ACC112 (cell line): ENCODE data around the gene OPTC.
A peak's percentile ranks its signal among the peaks of the same experiment; 100 is the strongest.

Experiments used
- H2AFZ ChIP-seq: fragments of 200-600 bp; sonication (generic); one replicate; pipeline ENCODE4 v1.6.0; 2017; ENCODE audit warnings: antibody characterized with exemption, low read length; ENCODE audit not compliant: unreplicated experiment
- H3K27ac ChIP-seq: fragments of 200-600 bp; sonication (generic); 2 replicates; pipeline ENCODE4 v1.5.1; 2014; ENCODE audit warnings: low read depth, mild to moderate bottlenecking, antibody characterized with exemption, low read length, moderate library complexity
- H3K27me3 ChIP-seq: fragments of 200-600 bp; sonication (generic); 2 replicates; pipeline ENCODE4 v1.6.1; 2014; ENCODE audit warnings: mild to moderate bottlenecking, antibody characterized with exemption, low read length, moderate library complexity, mixed read lengths; ENCODE audit not compliant: insufficient read depth
- H3K36me3 ChIP-seq: fragments of 200-600 bp; sonication (generic); 2 replicates; pipeline ENCODE4 v1.6.1; 2016; ENCODE audit warnings: mild to moderate bottlenecking, antibody characterized with exemption, low read length, moderate library complexity, mixed read lengths; ENCODE audit not compliant: insufficient read depth
- H3K4me1 ChIP-seq: fragments of 200-600 bp; sonication (generic); one replicate; pipeline ENCODE4 v1.6.1; 2016; ENCODE audit warnings: low read length, mixed read lengths; ENCODE audit not compliant: insufficient read depth, unreplicated experiment, control insufficient read depth
- H3K4me3 ChIP-seq: fragments of 200-600 bp; sonication (generic); 2 replicates; pipeline ENCODE4 v1.5.1; 2014; ENCODE audit warnings: mild to moderate bottlenecking, low read depth, low read length
- H3K79me2 ChIP-seq: fragments of 200-600 bp; sonication (generic); one replicate; pipeline ENCODE4 v1.6.0; 2016; ENCODE audit warnings: low read length; ENCODE audit not compliant: control insufficient read depth, unreplicated experiment, insufficient read depth

The OPTC gene

DNA sequence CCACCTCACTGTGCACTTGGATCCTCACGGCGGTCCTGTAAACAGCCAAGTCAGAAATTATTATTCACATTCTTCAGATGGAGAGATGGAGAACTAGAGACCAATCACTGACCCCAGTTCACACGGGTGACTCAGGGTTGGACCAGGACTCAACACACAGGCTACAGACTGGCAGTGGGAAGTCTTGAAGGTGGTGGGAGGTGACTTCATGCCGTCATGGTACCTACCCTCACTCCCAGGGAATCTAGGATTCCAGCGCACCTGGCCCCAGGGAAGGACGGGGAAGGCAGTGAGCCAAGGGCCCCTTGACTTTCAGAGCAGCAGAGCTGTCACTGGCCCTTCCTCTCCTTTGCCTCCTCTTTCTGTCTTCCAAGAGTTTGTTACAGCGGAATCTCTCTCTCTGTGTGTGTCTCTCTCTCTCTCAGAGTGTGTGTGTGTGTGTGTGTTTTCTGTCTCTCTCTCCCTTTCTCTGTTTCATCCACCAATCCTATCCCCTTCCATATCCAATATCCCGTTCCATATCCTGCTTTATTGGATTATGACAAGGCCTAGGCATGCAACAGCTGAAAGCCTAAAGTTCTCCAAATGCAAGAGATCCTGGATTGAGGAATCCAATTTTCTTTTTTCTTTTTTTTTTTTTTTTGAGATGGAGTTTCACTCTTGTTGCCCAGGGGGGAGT is 11.7 kb downstream of the OPTC start:
- Histone ChIP-seq H3K4me1 (peaks cover 30% of the 10 kb centered on the region), H3K27me3 (no peaks in the 10 kb centered on the region), H3K36me3 (no peaks in the 10 kb centered on the region), H3K4me3 (no peak overlapping the region), H2AFZ (no peak overlapping the region), H3K27ac (no peak overlapping the region), H3K79me2 (no peaks in the 10 kb centered on the region)

DNA sequence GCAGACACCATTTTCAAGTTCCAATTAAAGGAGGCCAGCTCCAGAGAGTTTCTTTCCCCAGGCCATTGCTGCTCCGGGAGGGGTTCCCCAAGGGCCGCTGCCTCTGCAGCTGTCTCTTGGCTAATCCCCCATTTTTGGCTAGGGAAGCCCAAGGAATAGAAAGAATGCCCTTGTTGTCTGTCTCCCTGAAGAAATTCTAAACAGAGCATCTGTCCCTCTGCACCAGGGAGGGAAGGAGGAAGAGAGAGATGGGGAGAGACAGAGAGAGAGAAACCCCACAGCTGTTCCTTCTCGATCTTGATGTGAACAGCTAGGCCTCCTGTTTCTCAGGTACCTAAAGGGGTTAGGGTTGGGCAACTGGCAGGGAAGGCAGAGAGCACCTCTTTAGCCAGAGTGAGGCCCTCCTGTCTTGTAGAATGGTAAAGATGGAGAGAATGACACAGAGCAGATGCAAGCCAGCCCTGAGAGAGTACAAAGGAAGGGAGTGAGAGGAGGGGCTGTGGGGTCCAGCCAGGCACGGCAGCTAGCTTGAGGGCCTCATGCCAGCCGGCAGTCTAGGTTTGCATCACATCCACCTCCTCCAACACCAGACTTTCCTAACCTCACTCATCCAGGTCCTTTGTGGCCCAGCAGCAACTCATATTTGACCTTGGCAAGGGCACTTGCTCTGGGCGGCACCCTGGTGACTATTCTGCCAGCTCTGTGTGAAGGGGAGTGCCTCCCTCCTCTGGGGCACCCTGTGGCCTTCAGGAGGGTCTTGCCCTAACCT is 13.1 kb downstream of the OPTC start:
- Histone ChIP-seq H3K36me3 (no peaks in the 10 kb centered on the region), H3K4me1 (peaks cover 35% of the 10 kb centered on the region), H3K4me3 (no peak overlapping the region), H3K79me2 (no peaks in the 10 kb centered on the region), H3K27me3 (no peaks in the 10 kb centered on the region), H2AFZ (peak overlapping the region; percentile 7), H3K27ac (no peak overlapping the region)

DNA sequence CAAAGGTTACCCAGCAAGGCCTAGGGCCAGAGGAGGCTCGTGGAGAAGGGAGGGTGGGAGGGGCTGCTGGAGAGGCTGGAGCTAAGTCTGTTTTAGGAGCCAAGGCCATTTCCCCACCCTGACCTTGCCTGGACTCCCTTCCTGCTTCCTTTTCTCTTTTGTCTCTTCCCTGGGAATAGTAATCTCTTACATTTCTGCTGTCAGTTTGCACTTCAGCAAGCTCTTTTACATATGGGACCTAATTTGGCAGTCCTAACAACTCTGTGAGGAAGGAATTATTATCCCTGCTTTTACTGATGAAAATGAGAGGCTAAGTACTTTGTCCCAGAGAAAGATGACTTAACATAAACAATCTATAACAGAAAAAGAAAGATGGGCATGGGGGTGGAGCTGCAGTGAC is 13.8 kb downstream of the OPTC start:
- peak overlapping the region; percentile 40 for H2AFZ ChIP-seq
- H3K36me3 ChIP-seq: no peaks in the 10 kb centered on the region
- H3K79me2 ChIP-seq: no peaks in the 10 kb centered on the region
- H3K4me3 ChIP-seq: no peak overlapping the region
- H3K4me1 ChIP-seq: peaks cover 41% of the 10 kb centered on the region
- H3K27me3 ChIP-seq: no peaks in the 10 kb centered on the region
- no peak overlapping the region; the same call in 1 of the 2 replicates for H3K27ac ChIP-seq

DNA sequence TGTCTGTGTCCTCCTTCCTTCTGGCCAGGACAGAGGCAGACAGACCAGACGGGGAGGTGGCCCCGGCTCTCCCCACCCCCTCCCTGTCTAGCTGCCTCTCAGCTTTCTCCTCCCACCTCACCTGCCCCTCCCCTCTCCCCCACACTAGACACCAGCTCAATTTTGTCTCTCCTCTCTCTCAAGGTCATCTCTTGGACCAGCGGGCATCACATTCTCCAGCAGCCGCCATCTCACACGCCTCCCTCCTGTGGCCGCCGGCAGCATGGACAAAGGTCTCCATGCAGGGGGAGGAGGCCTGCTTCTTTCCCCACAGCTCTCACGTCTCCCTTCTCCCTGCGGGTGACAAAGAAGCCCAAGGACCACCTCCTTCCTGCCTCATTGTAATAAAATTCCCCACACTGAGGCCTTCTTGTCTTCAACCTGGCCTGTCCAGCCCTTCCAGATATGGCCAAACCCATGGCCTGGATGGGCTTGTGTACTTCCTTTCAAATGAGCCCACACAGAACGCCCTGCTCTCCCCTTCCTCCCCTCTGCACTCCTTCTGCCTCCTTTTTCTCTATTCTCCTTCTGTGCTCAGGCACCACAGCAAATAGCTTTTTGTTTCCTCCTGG is 14.6 kb downstream of the OPTC start:
- no peak overlapping the region for H2AFZ ChIP-seq
- H3K4me1 ChIP-seq: peaks cover 48% of the 10 kb centered on the region
- H3K79me2 ChIP-seq: no peaks in the 10 kb centered on the region
- H3K27me3 ChIP-seq: no peaks in the 10 kb centered on the region
- no peak overlapping the region for H3K4me3 ChIP-seq
- no peaks in the 10 kb centered on the region for H3K36me3 ChIP-seq
- no peak overlapping the region for H3K27ac ChIP-seq

DNA sequence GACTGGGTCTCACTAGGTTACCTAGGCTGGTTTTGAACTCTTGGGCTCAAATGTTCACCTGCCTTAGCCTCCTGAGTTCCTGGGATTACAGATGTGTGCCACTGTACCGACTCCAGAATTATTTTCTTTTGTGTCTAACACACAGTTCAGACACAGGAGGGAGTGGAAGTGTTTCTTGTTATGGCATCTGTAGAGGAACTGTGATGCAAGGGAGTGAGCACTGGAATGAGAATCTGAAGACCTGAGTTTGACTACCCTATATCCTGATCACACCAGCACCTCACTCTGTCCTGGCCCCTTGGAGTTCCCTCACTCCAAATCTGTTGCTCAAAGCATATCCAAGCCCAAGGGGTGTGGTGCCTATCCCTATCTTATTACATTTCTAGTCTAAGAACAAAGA is 15.2 kb downstream of the OPTC start:
- Histone ChIP-seq H3K27ac (no peak overlapping the region), H3K4me1 (peaks cover 54% of the 10 kb centered on the region), H2AFZ (no peak overlapping the region)

DNA sequence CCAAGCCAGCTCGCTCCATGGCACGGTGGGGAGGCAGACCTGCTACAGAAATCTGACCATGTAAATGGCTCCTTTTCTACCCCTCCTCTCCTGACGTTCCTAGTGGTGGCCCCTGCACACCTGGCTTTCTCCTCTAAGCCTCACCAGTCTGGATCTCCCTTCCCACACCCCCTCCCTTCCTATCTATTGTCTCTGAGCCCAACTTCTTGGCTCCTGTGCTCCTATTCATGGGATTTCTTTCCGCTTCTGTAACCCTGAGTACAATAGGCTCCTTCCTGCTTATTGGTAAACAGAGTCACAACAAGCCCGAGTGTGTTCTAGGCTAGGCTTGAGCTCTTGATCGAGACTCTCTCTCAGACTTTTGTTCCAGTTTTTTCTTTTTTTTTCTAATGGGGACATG is 17.6 kb downstream of the OPTC start:
- no peaks in the 10 kb centered on the region for H3K79me2 ChIP-seq
- peaks cover 54% of the 10 kb centered on the region for H3K4me1 ChIP-seq
- H3K4me3 ChIP-seq: no peak overlapping the region
- H3K27ac ChIP-seq: peak overlapping the region; percentile 91; the same call in 1 of the 2 replicates
- no peaks in the 10 kb centered on the region for H3K27me3 ChIP-seq
- no peak overlapping the region for H2AFZ ChIP-seq
- no peaks in the 10 kb centered on the region for H3K36me3 ChIP-seq

More for the DNA sequence above, 15.2 kb downstream of the OPTC start:
- no peaks in the 10 kb centered on the region for H3K79me2 ChIP-seq
- H3K36me3 ChIP-seq: no peaks in the 10 kb centered on the region
- no peaks in the 10 kb centered on the region for H3K27me3 ChIP-seq
- no peak overlapping the region for H3K4me3 ChIP-seq

DNA sequence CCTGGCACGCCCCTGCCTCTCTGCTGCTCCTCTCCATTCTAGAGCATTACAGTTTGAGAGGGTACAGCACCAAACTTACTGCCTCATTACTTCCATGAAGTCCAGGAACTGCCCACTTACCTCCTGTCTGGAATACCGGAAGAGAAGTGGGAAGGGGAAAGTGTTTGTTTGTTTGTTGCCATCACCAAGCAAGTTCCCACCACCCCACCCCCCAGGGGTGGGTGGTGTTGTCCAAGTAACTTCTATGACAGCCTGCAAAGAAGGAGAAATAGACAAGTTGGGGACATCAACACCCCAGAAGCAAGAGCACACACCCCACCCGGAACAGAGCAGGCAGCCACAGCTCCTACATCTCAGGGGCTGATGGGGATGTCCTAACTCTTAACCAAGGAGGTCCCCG is 18.0 kb downstream of the OPTC start:
- Histone ChIP-seq H3K4me1 (peaks cover 52% of the 10 kb centered on the region), H3K4me3 (no peak overlapping the region), H3K27me3 (no peaks in the 10 kb centered on the region), H3K27ac (peak overlapping the region; percentile 91), H2AFZ (no peak overlapping the region), H3K36me3 (no peaks in the 10 kb centered on the region), H3K79me2 (no peaks in the 10 kb centered on the region)

DNA sequence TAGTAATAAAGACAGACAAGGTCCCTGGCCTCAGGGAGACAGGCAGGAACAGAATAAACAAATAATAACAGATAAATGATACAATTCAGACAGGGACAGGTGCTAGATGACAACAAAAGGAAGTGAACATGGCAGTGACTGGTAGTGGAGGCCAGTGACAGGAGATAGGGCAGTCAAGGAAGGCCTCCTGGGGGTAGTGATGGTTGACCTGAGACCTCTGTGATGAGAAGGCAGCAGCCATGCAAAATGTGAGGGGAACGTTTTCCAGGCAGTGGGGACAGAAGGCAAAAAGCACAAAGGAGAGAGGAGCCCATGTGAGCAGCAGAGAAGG is 18.5 kb downstream of the OPTC start:
- H3K4me1 ChIP-seq: peaks cover 47% of the 10 kb centered on the region
- peak overlapping the region; percentile 24; the same call in 1 of the 2 replicates for H3K4me3 ChIP-seq
- H3K27ac ChIP-seq: peak overlapping the region; percentile 91
- peak overlapping the region; percentile 4 for H2AFZ ChIP-seq
- no peaks in the 10 kb centered on the region for H3K79me2 ChIP-seq
- H3K36me3 ChIP-seq: no peaks in the 10 kb centered on the region
- no peaks in the 10 kb centered on the region for H3K27me3 ChIP-seq

DNA sequence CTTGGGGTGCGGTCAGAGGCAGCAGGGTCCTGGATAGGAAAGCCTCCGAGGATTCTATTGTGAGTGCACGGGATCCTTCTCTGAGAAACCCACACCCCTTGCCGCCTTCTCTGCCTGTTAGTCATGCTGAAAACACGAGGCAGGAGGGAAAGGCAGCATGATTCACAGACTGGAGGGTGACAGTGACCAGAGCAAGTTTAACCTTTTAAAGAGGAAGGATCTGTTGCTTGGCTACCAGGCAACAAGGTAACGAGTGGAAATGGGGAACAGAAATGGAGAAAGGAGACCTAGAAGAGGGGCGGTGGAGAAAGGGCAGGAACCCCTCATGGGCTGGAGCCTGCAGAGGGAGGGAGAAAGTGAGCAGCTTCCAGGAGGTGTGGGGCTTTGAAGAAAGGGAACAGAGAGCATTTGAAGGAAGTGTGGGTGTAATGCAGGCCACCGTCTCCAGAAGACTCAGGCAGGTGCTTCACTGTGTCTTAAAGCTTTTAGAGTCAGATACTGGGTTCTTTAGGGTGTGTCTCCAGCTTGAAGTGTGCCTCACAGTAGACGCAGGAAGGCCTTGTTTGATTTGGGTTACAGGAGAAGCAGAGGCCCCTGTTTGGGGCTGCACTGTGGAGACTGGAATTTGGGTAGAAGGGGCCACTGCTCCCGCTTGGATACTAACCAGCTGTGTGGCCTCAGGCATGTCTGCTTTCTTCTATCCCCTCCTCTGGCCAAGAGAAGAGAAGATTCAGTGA is 19.1 kb downstream of the OPTC start:
- peak overlapping the region; percentile 91 for H3K27ac ChIP-seq

DNA sequence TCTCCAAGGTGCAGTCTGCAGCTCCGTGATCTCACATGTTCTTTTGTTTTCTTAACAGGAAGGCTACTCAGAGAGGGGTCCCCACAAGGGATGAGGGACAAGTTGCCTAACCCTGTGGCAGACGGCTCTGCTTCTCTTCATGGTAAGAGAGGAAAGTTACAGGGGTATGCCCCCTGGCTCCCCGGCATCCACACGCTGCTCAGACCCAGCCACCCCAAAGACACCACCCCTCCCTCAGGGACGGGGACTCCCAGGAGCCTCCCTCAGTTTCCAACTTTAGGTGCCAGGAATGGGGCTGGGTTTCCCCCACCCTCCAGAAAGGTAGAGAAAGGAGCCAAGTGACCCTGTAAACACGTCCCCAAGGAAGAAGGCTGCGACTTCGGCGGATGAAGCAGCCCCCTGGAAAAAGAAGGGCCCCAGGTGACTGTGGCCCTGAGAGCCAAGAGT is 19.7 kb downstream of the OPTC start:
- Histone ChIP-seq H2AFZ (no peak overlapping the region), H3K36me3 (no peaks in the 10 kb centered on the region), H3K27me3 (no peaks in the 10 kb centered on the region), H3K4me3 (peak overlapping the region; percentile 47), H3K4me1 (peaks cover 37% of the 10 kb centered on the region), H3K79me2 (no peaks in the 10 kb centered on the region), H3K27ac (peak overlapping the region; percentile 91)

More for the DNA sequence above, 19.1 kb downstream of the OPTC start:
- Histone ChIP-seq H2AFZ (peak overlapping the region; percentile 61), H3K4me1 (peaks cover 43% of the 10 kb centered on the region), H3K27me3 (no peaks in the 10 kb centered on the region), H3K36me3 (no peaks in the 10 kb centered on the region), H3K4me3 (peak overlapping the region; percentile 47), H3K79me2 (no peaks in the 10 kb centered on the region)
